ENCODE data around the gene ZMIZ2. TPM values are rescaled to one million over a fixed set of nuclear protein-coding genes. Genes with fewer than 3 reads are reported as not detected.
"Not testable (repeated sequence)": the region's sequence is repeated elsewhere in the genome, so short reads cannot be mapped to it uniquely, and the experiment has no call there.

ZMIZ2 gene
- total RNA-seq, 2 donors from 2014 or later = 23.4 to 38.9 TPM

- Histone ChIP-seq H3K4me3 (no peak overlapping the region), H3K4me1 (ENCODE audit: control insufficient read depth in 1 of 2, low read depth in 2 of 2) (no peaks in the 10 kb centered on the region), H3K36me3 (peaks cover 14% of the 10 kb centered on the region), H3K27me3 (replicated peaks; ENCODE audit: insufficient read depth) (no peaks in the 10 kb centered on the region), H3K9me3 (no peaks in the 10 kb centered on the region), H3K27ac (no peak overlapping the region)
- no peak for TF ChIP-seq CTCF (IDR thresholded peaks at IDR 0.05)
- ATAC-seq (ENCODE audit: insufficient number of reproducible peaks, low FRiP score, low read depth) = no peak
- DNase-seq (ENCODE audit: low spot score) = no peak
Measured at GRCh38 chr7:44713680-44714335, 34.8 kb upstream of the ZMIZ2 start.

GRCh38 chr7:44716205-44716604 is 32.4 kb upstream of the ZMIZ2 start:
- Histone ChIP-seq H3K4me3 (no peak overlapping the region), H3K4me1 (ENCODE audit: control insufficient read depth in 1 of 2, low read depth in 2 of 2) (no peaks in the 10 kb centered on the region), H3K36me3 (no peaks in the 10 kb centered on the region), H3K27ac (no peak overlapping the region), H3K9me3 (no peaks in the 10 kb centered on the region), H3K27me3 (replicated peaks; ENCODE audit: insufficient read depth) (no peaks in the 10 kb centered on the region)
- no peak for ATAC-seq (ENCODE audit: insufficient number of reproducible peaks, low FRiP score, low read depth)
- DNase-seq (ENCODE audit: low spot score) = no peak
- TF ChIP-seq CTCF (IDR thresholded peaks at IDR 0.05) = no peak

GRCh38 chr7:44720301-44720700 is 28.3 kb upstream of the ZMIZ2 start:
- Histone ChIP-seq H3K27ac (no peak overlapping the region), H3K27me3 (replicated peaks; ENCODE audit: insufficient read depth) (no peaks in the 10 kb centered on the region), H3K36me3 (no peaks in the 10 kb centered on the region), H3K4me1 (ENCODE audit: control insufficient read depth in 1 of 2, low read depth in 2 of 2) (no peaks in the 10 kb centered on the region), H3K4me3 (no peak overlapping the region), H3K9me3 (no peaks in the 10 kb centered on the region)
- ATAC-seq (ENCODE audit: insufficient number of reproducible peaks, low FRiP score, low read depth) (no peak), DNase-seq (ENCODE audit: low spot score) (no peak)
- TF ChIP-seq CTCF (IDR thresholded peaks at IDR 0.05) = no peak

- DNase-seq (ENCODE audit: low spot score) = no peak
Measured at GRCh38 chr7:44724276-44724675, 24.4 kb upstream of the ZMIZ2 start.

GRCh38 chr7:44726250-44726649 is 22.4 kb upstream of the ZMIZ2 start:
- DNase-seq (ENCODE audit: low spot score); H3K36me3 ChIP-seq; H3K4me3 ChIP-seq; ATAC-seq (ENCODE audit: insufficient number of reproducible peaks, low FRiP score, low read depth); H3K27me3 ChIP-seq (replicated peaks; ENCODE audit: insufficient read depth); H3K27ac ChIP-seq; H3K9me3 ChIP-seq; H3K4me1 ChIP-seq (ENCODE audit: control insufficient read depth in 1 of 2, low read depth in 2 of 2): not testable (repeated sequence)

More at GRCh38 chr7:44724276-44724675, 24.4 kb upstream of the ZMIZ2 start:
- H3K4me3 ChIP-seq = no peak overlapping the region
- H3K36me3 ChIP-seq = no peaks in the 10 kb centered on the region
- H3K4me1 ChIP-seq (ENCODE audit: control insufficient read depth in 1 of 2, low read depth in 2 of 2) = no peaks in the 10 kb centered on the region
- no peak for TF ChIP-seq CTCF (IDR thresholded peaks at IDR 0.05)
- no peaks in the 10 kb centered on the region for H3K27me3 ChIP-seq (replicated peaks; ENCODE audit: insufficient read depth)
- ATAC-seq (ENCODE audit: insufficient number of reproducible peaks, low FRiP score, low read depth) = no peak
- no peak overlapping the region for H3K27ac ChIP-seq
- no peaks in the 10 kb centered on the region for H3K9me3 ChIP-seq

All from thoracic aorta (tissue), 2 donors.